ENCODE results near the gene GSS.

GRCh38 chr20:34949120-34949519, 6.5 kb downstream of the GSS start:
- TF ChIP-seq CTCF (IDR thresholded peaks at IDR 0.05), result no peak
- no peak for TF ChIP-seq POLR2A (IDR thresholded peaks at IDR 0.05)

Measured in testis (tissue), 2 donors.